Tibial nerve (tissue), 4 donors: ENCODE measurements around the gene TFPT.

Source experiments
- EP300 ChIP-seq, 2 donors: sonication (generic); formaldehyde crosslinking; IDR thresholded peaks; one replicate each; pipeline ENCODE4 v1.6.1; 2017; ENCODE audit warnings: antibody characterized with exemption in 2 of 2, mild to moderate bottlenecking in 1 of 2
- POLR2A ChIP-seq, 2 donors: fragments of 450-650 bp; IDR thresholded peaks; one replicate each; pipeline ENCODE4 v1.6.1; 2017; ENCODE audit warnings: antibody characterized with exemption in 2 of 2, mild to moderate bottlenecking in 2 of 2, moderate library complexity in 2 of 2
- TF ChIP-seq, protein P1 (sequence below), 5 experiments: fragments of 200-600 bp in 3 of 5; fragments of 450-650 bp in 2 of 5; sonication (generic) in 3 of 5; IDR thresholded peaks; one replicate each; pipeline ENCODE4 v1.5.1; 2016 to 2019; ENCODE audit warnings: antibody characterized with exemption in 5 of 5, mild to moderate bottlenecking in 3 of 5, moderate library complexity in 2 of 5

- TF ChIP-seq, protein P1, sequence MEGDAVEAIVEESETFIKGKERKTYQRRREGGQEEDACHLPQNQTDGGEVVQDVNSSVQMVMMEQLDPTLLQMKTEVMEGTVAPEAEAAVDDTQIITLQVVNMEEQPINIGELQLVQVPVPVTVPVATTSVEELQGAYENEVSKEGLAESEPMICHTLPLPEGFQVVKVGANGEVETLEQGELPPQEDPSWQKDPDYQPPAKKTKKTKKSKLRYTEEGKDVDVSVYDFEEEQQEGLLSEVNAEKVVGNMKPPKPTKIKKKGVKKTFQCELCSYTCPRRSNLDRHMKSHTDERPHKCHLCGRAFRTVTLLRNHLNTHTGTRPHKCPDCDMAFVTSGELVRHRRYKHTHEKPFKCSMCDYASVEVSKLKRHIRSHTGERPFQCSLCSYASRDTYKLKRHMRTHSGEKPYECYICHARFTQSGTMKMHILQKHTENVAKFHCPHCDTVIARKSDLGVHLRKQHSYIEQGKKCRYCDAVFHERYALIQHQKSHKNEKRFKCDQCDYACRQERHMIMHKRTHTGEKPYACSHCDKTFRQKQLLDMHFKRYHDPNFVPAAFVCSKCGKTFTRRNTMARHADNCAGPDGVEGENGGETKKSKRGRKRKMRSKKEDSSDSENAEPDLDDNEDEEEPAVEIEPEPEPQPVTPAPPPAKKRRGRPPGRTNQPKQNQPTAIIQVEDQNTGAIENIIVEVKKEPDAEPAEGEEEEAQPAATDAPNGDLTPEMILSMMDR (IDR thresholded peaks at IDR 0.05), result no peak
- TF ChIP-seq POLR2A (IDR thresholded peaks at IDR 0.05), result no peak
- TF ChIP-seq EP300 (IDR thresholded peaks at IDR 0.05), result no peak
Measured at GRCh38 chr19:54099190-54099902, 16.1 kb downstream of the TFPT start.
